SHP77 treated with DMSO at 0.1 percent for 48 hours (cell line): Measurements from ENCODE around the gene CCNYL1.
"Not testable (repeated sequence)": the region's sequence is repeated elsewhere in the genome, so short reads cannot be mapped to it uniquely, and the experiment has no call there.

Experiments
- DNase-seq: peaks from one replicate; lab custom pipeline; 2025; lab: John Stamatoyannopoulos, UW

CCNYL1 gene

GRCh38 chr2:207710814-207711740 lies at the start of gene CCNYL1:
Gene CCNYL1, plus strand, starts transcription at chr2:207711640. Its CDS starts 257 bp downstream, at chr2:207711897.
- DNase-seq, result peak; percentile 93

GRCh38 chr2:207662203-207662602 lies 49.2 kb upstream of the CCNYL1 start:
- DNase-seq, result no peak

- no peak for DNase-seq
These were observed 47.4 kb upstream of the CCNYL1 start for GRCh38 chr2:207663870-207664545.

GRCh38 chr2:207670887-207671286 lies 40.6 kb upstream of the CCNYL1 start:
- DNase-seq, result no peak

GRCh38 chr2:207673431-207673830 lies 38.0 kb upstream of the CCNYL1 start:
- no peak for DNase-seq

- no peak for DNase-seq
These were observed 37.1 kb upstream of the CCNYL1 start for GRCh38 chr2:207674266-207674774.

- no peak for DNase-seq
These were observed 36.6 kb upstream of the CCNYL1 start for GRCh38 chr2:207674826-207675225.

- DNase-seq, result no peak
These were observed 34.5 kb upstream of the CCNYL1 start for GRCh38 chr2:207676827-207677354.

- no peak for DNase-seq
These were observed 30.0 kb upstream of the CCNYL1 start for GRCh38 chr2:207681431-207681830.

- DNase-seq, result no peak
These were observed 28.9 kb upstream of the CCNYL1 start for GRCh38 chr2:207682557-207682956.

- no peak for DNase-seq
These were observed 28.0 kb upstream of the CCNYL1 start for GRCh38 chr2:207683438-207683837.

- DNase-seq, result no peak
These were observed 27.4 kb upstream of the CCNYL1 start for GRCh38 chr2:207683879-207684627.

- no peak for DNase-seq
These were observed 24.6 kb upstream of the CCNYL1 start for GRCh38 chr2:207686812-207687211.

GRCh38 chr2:207688597-207688996 lies 22.8 kb upstream of the CCNYL1 start:
- no peak for DNase-seq

- DNase-seq, result not testable (repeated sequence)
These were observed 20.5 kb upstream of the CCNYL1 start for GRCh38 chr2:207690845-207691461.

GRCh38 chr2:207692206-207693065 lies 19.0 kb upstream of the CCNYL1 start:
- DNase-seq, result no peak

- no peak for DNase-seq
These were observed 17.7 kb upstream of the CCNYL1 start for GRCh38 chr2:207693641-207694249.

- no peak for DNase-seq
These were observed 16.6 kb upstream of the CCNYL1 start for GRCh38 chr2:207694811-207695281.

- no peak for DNase-seq
These were observed 16.1 kb upstream of the CCNYL1 start for GRCh38 chr2:207695293-207695692.

GRCh38 chr2:207696911-207697310 lies 14.5 kb upstream of the CCNYL1 start:
- DNase-seq, result not testable (repeated sequence)
